Stimulated activated CD4-positive, alpha-beta T cell treated with anti-CD3 and anti-CD28 coated beads, Interleukin-1b, Interleukin-23, amount 100 ng/mL, for 48 hours (primary cell): ENCODE results near the gene TMEM255B.

Experiments
- DNase-seq: peaks from one replicate; pipeline ENCODE4 v3.0.0-alpha.2; 2020

Gene TMEM255B

GRCh38 chr13:113806526-113806925, 47.5 kb downstream of the TMEM255B start:
- no peak for DNase-seq

GRCh38 chr13:113808058-113808834, 49.2 kb downstream of the TMEM255B start:
- DNase-seq = no peak

- no peak for DNase-seq
Measured at GRCh38 chr13:113809934-113810333, 50.9 kb downstream of the TMEM255B start.

- no peak for DNase-seq
Measured at GRCh38 chr13:113810640-113811039, 51.6 kb downstream of the TMEM255B start.

- no peak for DNase-seq
Measured at GRCh38 chr13:113811081-113811928, 52.3 kb downstream of the TMEM255B start.

- DNase-seq = no peak
Measured at GRCh38 chr13:113812178-113813040, 53.4 kb downstream of the TMEM255B start.

- no peak for DNase-seq
Measured at GRCh38 chr13:113813070-113813748, 54.2 kb downstream of the TMEM255B start.

GRCh38 chr13:113813749-113814434, 54.9 kb downstream of the TMEM255B start:
- DNase-seq = no peak

GRCh38 chr13:113814435-113814821, 55.4 kb downstream of the TMEM255B start:
- DNase-seq = no peak

GRCh38 chr13:113815151-113816058, 56.4 kb downstream of the TMEM255B start:
- DNase-seq = peak; percentile 34

GRCh38 chr13:113816254-113816929, 57.4 kb downstream of the TMEM255B start:
- DNase-seq = no peak

- peak; percentile 88 for DNase-seq
Measured at GRCh38 chr13:113816946-113817859, 58.2 kb downstream of the TMEM255B start.

- DNase-seq = no peak
Measured at GRCh38 chr13:113817860-113818691, 59.0 kb downstream of the TMEM255B start.

- DNase-seq = no peak
Measured at GRCh38 chr13:113818700-113819295, 59.8 kb downstream of the TMEM255B start.

GRCh38 chr13:113819341-113819730, 60.3 kb downstream of the TMEM255B start:
- no peak for DNase-seq

GRCh38 chr13:113819731-113820715, 61.0 kb downstream of the TMEM255B start:
- DNase-seq = no peak
